MM.1S (cell line): ENCODE data around the gene NDUFS7.

Source experiments
- DNase-seq: peaks from one replicate; pipeline ENCODE4 v3.0.0-alpha.2; 2015
- H2AFZ ChIP-seq: fragments of 300-600 bp; sonication (generic); 2 replicates; pipeline ENCODE4 v1.6.0; 2016; ENCODE audit warnings: antibody characterized with exemption, low read length
- H3F3A ChIP-seq: fragments of 300-600 bp; sonication (generic); 2 replicates; pipeline ENCODE4 v1.6.1; 2016; ENCODE audit warnings: mild to moderate bottlenecking, antibody characterized with exemption, low read length, moderate library complexity, mixed read lengths; ENCODE audit not compliant: insufficient read depth
- H3K27ac ChIP-seq: fragments of 300-600 bp; sonication (generic); 2 replicates; pipeline ENCODE4 v1.5.1; 2016; ENCODE audit warnings: mild to moderate bottlenecking, low read length
- H3K27me3 ChIP-seq: fragments of 300-600 bp; sonication (generic); replicated peaks from 2 replicates; pipeline ENCODE4 v1.6.0; 2016; ENCODE audit warnings: low read length; ENCODE audit not compliant: insufficient read depth
- H3K36me3 ChIP-seq: fragments of 300-600 bp; sonication (generic); replicated peaks from 2 replicates; pipeline ENCODE4 v1.6.1; 2016; ENCODE audit warnings: mild to moderate bottlenecking, low read length, mixed read lengths; ENCODE audit not compliant: insufficient read depth
- H3K4me1 ChIP-seq: fragments of 300-600 bp; sonication (generic); 2 replicates; pipeline ENCODE4 v1.6.1; 2016; ENCODE audit warnings: low read length, mixed read lengths
- H3K4me2 ChIP-seq: fragments of 300-600 bp; sonication (generic); 2 replicates; pipeline ENCODE4 v1.6.0; 2016; ENCODE audit warnings: low read depth, low read length
- H3K4me3 ChIP-seq: fragments of 300-600 bp; sonication (generic); 2 replicates; pipeline ENCODE4 v1.5.1; 2016; ENCODE audit warnings: low read length, mixed read lengths
- H3K79me2 ChIP-seq: fragments of 300-600 bp; sonication (generic); 2 replicates; pipeline ENCODE4 v1.6.1; 2016; ENCODE audit warnings: mixed run types, low read length, mixed read lengths
- H3K9ac ChIP-seq: fragments of 300-600 bp; sonication (generic); 2 replicates; pipeline ENCODE4 v1.6.1; 2016; ENCODE audit warnings: low read length, mixed read lengths
- H3K9me2 ChIP-seq: fragments of 300-600 bp; sonication (generic); replicated peaks from 2 replicates; pipeline ENCODE4 v1.6.1; 2016; ENCODE audit warnings: mild to moderate bottlenecking, low read length, mixed read lengths; ENCODE audit not compliant: insufficient read depth
- H3K9me3 ChIP-seq: fragments of 300-600 bp; sonication (generic); replicated peaks from 2 replicates; pipeline ENCODE4 v1.6.1; 2016; ENCODE audit warnings: mild to moderate bottlenecking, low read length, mixed read lengths; ENCODE audit not compliant: insufficient read depth
- H4K20me1 ChIP-seq: fragments of 300-600 bp; sonication (generic); 2 replicates; pipeline ENCODE4 v1.6.1; 2016; ENCODE audit warnings: mild to moderate bottlenecking, low read length, moderate library complexity, mixed read lengths; ENCODE audit not compliant: insufficient read depth
- EZH2 ChIP-seq: fragments of 300-600 bp; sonication (generic); optimal IDR thresholded peaks from 2 replicates; pipeline ENCODE3; 2017; ENCODE audit warnings: low read depth, mild to moderate bottlenecking, antibody characterized with exemption, low read length, mixed read lengths
- EZH2phosphoT487 ChIP-seq: fragments of 300-600 bp; sonication (generic); IDR thresholded peaks from 2 replicates; pipeline ENCODE4 v1.6.1; 2018; ENCODE audit warnings: antibody characterized with exemption, low read length
- TF ChIP-seq, protein P1 (sequence below): fragments of 300-600 bp; sonication (generic); IDR thresholded peaks from 2 replicates; pipeline ENCODE4 v1.5.1; 2016; ENCODE audit warnings: antibody characterized with exemption, low read length, mixed read lengths

NDUFS7 gene

DNA sequence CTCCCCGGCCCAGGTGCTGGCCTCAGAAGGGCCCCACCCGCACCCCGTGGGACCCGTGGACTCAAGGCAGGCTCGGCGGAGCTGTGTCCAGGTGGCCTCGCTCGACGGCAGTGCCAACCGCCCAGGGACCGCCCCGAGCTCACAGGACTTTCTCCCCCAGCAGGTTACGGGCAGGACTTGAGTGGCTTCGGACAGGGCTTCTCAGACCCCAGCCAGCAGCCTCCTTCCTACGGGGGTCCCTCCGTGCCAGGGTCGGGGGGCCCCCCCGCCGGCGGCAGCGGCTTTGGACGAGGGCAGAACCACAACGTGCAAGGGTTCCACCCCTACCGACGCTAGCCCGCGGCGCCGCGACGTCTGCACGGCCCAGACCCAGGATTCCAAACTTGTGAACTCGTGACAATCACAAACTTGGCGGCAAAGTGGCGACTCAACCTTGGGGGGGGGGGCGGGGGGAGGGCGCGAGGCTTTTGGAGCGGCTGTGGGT, 50.9 kb downstream of the NDUFS7 start:
- H3F3A ChIP-seq = peaks cover 31% of the 10 kb centered on the region
- no peaks in the 10 kb centered on the region for H3K9me3 ChIP-seq
- H3K36me3 ChIP-seq = peaks cover 3% of the 10 kb centered on the region; the same call in 1 of the 2 replicates
- H2AFZ ChIP-seq = no peak overlapping the region
- TF ChIP-seq, protein P1, sequence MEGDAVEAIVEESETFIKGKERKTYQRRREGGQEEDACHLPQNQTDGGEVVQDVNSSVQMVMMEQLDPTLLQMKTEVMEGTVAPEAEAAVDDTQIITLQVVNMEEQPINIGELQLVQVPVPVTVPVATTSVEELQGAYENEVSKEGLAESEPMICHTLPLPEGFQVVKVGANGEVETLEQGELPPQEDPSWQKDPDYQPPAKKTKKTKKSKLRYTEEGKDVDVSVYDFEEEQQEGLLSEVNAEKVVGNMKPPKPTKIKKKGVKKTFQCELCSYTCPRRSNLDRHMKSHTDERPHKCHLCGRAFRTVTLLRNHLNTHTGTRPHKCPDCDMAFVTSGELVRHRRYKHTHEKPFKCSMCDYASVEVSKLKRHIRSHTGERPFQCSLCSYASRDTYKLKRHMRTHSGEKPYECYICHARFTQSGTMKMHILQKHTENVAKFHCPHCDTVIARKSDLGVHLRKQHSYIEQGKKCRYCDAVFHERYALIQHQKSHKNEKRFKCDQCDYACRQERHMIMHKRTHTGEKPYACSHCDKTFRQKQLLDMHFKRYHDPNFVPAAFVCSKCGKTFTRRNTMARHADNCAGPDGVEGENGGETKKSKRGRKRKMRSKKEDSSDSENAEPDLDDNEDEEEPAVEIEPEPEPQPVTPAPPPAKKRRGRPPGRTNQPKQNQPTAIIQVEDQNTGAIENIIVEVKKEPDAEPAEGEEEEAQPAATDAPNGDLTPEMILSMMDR = no peak
- TF ChIP-seq EZH2phosphoT487 (no peak), EZH2 (no peak)
- DNase-seq = no peak
- no peak overlapping the region for H3K4me3 ChIP-seq
- peaks cover 8% of the 10 kb centered on the region for H3K4me1 ChIP-seq
- peaks cover 6% of the 10 kb centered on the region; the same call in 1 of the 2 replicates for H4K20me1 ChIP-seq
- no peak overlapping the region for H3K9ac ChIP-seq
- no peaks in the 10 kb centered on the region for H3K27me3 ChIP-seq
- no peaks in the 10 kb centered on the region for H3K9me2 ChIP-seq
- H3K79me2 ChIP-seq = peaks cover 45% of the 10 kb centered on the region
- H3K27ac ChIP-seq = no peak overlapping the region
- H3K4me2 ChIP-seq = no peak overlapping the region

DNA sequence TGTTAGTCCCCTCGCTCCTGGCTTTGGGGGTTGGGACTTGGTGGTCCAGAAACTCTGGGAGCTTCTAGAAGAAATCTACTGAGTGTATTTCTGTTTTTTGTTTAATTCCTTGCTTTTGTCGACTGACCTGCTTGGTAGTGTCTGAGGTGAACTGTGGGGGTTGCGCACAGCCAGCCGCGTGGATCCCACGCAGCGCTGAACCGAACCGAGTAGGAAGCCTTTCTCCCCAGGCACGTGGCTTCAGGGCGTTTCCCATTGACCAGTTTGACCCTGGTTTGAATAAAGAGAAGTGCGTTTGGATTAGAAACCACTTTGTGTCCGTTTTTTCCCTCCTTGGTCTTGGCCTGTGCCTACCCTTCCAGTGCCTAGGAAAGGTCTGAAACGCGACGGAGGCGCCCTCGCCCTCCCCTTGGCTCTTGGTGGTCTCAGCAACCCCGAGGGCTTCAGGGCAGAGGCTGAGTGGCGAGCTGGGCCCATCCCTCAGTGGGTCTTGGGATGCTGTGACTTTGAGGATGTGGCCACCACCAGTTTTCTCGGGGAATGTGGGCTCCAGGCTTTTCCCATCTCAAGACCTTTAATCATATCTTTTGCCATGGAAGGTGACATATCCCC, 51.8 kb downstream of the NDUFS7 start:
- Histone ChIP-seq H3K4me2 (no peak overlapping the region), H3K9me3 (no peaks in the 10 kb centered on the region), H2AFZ (no peak overlapping the region), H3F3A (peaks cover 39% of the 10 kb centered on the region), H3K4me3 (no peak overlapping the region), H3K79me2 (peaks cover 50% of the 10 kb centered on the region), H4K20me1 (peaks cover 14% of the 10 kb centered on the region), H3K27me3 (no peaks in the 10 kb centered on the region), H3K9ac (no peak overlapping the region), H3K27ac (no peak overlapping the region), H3K9me2 (no peaks in the 10 kb centered on the region), H3K36me3 (peaks cover 6% of the 10 kb centered on the region), H3K4me1 (peaks cover 15% of the 10 kb centered on the region)
- TF ChIP-seq, protein P1 = no peak
- no peak for DNase-seq

DNA sequence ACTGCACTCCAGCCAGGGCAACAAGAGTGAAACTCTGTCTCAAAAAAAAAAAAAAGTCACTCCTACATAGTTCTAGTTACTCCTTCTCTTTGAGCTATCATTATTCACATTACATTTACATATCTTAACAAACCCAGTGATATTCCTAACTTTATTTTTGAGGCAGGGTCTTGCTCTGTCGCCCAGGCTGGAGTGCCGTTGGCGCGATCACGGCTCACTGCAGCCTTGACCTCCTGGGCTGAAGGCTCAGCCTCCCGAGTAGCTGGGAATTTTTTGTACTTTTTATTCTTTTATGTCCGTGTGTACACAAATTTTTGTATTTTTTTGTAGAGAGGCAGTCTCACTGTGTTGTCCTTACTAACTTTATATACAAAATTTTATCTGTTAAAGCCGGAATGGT, 53.9 kb downstream of the NDUFS7 start:
- Histone ChIP-seq H3F3A (peaks cover 60% of the 10 kb centered on the region), H3K27ac (no peak overlapping the region), H3K4me3 (no peak overlapping the region; the same call in 1 of the 2 replicates), H3K9ac (no peak overlapping the region), H3K9me2 (no peaks in the 10 kb centered on the region), H3K4me2 (peak overlapping the region; percentile 49), H3K9me3 (no peaks in the 10 kb centered on the region), H3K27me3 (no peaks in the 10 kb centered on the region), H3K36me3 (peaks cover 14% of the 10 kb centered on the region), H4K20me1 (peaks cover 22% of the 10 kb centered on the region), H2AFZ (no peak overlapping the region), H3K4me1 (peaks cover 31% of the 10 kb centered on the region), H3K79me2 (peaks cover 48% of the 10 kb centered on the region)
- no peak for DNase-seq
- TF ChIP-seq EZH2phosphoT487 = no peak
- TF ChIP-seq, protein P1 = no peak
- TF ChIP-seq EZH2 = no peak
